NCI-H1694 (cell line): ENCODE measurements around the gene LYSMD3.
"Not testable (repeated sequence)": the region's sequence is repeated elsewhere in the genome, so short reads cannot be mapped to it uniquely, and the experiment has no call there.

ENCODE experiments used
- DNase-seq: peaks from one replicate; lab custom pipeline; 2025; lab: John Stamatoyannopoulos, UW

Gene LYSMD3

GRCh38 chr5:90529194-90529938 is at the start of gene LYSMD3:
Gene LYSMD3 (minus strand): TSS chr5:90529584. CDS start chr5:90525289, 4,295 bp downstream.
- peak; percentile 75 for DNase-seq

DNA sequence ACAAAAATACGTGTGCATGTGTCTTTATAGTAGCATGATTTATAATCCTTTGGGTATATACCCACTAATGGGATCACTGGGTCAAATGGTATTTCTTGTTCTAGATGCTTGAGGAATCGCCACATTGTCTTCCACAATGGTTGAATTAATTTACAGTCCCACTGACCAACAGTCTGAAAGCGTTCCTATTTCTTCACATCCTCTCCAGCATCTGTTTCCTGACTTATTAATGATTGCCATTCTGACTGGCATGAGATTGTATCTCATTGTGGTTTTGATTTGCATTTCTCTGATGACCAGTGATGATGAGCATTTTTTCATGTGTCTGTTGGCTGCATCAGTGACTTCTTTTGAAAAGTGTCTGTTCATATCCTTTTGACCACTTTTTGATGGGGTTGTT is 47.2 kb upstream of the LYSMD3 start:
- DNase-seq = not testable (repeated sequence)

DNA sequence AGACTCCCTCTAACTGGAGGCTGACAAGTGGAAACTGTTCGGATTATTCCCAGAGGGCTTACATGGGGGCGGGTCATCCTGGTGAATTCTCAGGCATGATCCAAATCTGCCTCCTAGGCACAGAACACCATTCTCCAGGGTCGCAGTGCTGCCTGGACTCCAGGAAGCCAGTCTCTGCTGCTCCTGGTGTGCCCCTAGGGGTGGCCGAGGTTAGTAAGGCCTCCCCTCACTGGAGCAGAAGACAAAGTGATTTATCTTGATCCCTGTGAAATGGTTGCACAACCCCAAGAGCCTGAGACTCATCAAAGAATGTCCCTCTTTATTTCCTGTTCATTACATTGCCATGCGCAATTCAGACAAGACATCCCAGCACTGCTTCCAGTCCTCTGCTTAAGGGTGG is 46.3 kb upstream of the LYSMD3 start:
- DNase-seq = no peak

- DNase-seq = no peak
These were observed 41.9 kb upstream of the LYSMD3 start for GRCh38 chr5:90571147-90571773.

DNA sequence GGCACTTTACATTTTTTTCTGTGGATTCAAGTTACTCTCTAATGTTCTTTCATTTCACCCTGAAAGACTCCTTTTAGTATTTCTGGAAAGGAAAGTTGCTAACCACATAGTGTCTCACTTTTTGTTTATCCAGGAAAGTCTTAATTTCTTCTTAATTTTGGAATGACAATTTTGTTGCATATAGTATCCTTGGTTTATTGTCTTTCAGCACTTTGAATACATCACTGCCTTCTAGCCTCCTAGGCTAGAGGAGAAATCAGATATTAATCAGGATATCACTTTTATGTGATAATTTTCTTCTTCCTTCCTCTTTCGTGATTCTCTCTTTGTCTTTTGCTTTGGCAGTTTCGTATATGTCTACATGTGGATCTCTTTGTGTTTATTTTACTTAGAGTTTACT is 40.6 kb upstream of the LYSMD3 start:
- no peak for DNase-seq

- no peak for DNase-seq
These were observed 39.7 kb upstream of the LYSMD3 start for GRCh38 chr5:90569084-90569483.

DNA sequence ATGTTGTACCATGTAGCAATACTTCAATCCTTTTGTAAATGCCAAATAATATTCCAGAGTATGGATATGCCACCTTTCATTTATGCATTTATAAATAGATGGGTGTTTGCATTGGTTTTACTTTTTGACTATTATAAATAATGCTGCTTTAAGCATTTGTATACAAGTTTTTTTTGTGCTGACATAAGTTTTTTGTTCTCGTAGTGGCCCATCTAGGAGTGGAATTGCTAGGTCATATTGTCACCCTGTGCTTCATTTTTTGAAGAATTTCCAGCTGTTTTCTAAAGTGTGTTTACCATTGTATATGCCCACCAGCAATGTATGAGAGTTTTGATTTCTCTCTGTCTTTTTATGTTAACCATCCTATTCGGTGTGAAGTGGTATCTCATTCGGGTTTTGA is 36.1 kb upstream of the LYSMD3 start:
- DNase-seq = no peak

- DNase-seq = no peak
These were observed 33.7 kb upstream of the LYSMD3 start for GRCh38 chr5:90563108-90563507.

GRCh38 chr5:90562341-90562740 is 33.0 kb upstream of the LYSMD3 start:
- no peak for DNase-seq

DNA sequence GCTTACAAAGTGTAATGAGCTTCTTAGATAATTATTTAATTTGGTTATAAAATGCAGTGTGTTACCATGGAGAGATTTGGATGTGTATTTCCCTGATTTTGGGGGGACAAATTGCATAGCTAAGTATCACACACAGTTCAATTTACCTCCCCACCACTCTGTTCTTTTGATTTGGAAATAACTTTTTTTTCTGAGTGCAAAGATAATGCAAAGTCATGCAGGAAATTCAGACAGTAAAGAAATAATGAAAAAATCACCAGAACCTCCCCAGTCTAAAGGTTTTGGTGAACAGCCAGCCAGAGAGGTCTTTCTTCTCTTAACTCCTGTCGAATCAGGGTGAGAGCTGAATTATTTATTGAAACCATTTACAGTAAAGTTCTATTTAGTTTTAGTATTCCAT is 32.4 kb upstream of the LYSMD3 start:
- no peak for DNase-seq

DNA sequence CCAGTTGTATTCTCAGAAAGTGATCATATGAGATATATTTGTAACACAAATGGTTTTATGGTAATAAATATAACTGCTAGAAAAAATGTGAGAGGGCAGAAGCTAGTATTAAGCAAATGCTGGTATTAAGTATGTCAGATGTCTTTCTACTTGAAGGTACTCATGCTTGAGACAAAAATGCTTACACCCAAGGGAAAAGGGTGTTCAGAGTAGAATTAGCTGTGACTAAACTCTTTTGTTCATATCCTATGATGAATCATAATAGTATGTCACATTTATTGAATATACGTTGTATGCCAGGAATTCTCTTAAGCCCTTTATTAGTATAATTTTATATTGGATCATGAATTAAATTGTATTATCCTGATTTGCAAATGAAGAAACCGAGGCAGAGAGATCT is 31.4 kb upstream of the LYSMD3 start:
- DNase-seq = no peak

- DNase-seq = no peak
These were observed 29.2 kb upstream of the LYSMD3 start, which contains the start of gene ADGRV1 for GRCh38 chr5:90558344-90559192. Gene ADGRV1 (plus strand): TSS chr5:90558797. CDS start chr5:90558896, 99 bp downstream.

DNA sequence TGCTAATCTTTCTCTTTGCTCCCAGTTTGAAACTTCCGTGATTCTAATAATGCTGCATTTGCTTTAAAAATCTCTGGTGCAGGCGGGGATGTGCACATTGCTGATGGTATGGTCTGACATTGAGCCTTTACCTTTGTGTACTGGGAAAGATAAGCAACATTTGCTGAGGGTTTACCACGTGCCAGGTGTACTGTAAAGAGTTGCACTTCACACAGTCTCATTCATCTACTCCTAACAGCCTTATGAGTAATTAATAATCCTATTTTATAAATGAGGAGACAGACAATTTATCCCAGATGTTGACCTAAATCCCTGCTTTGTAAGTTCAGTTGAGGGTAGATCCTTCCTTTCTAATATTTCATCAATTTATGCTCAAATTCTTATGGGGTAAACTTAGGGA is 28.5 kb upstream of the LYSMD3 start:
- DNase-seq = no peak

DNA sequence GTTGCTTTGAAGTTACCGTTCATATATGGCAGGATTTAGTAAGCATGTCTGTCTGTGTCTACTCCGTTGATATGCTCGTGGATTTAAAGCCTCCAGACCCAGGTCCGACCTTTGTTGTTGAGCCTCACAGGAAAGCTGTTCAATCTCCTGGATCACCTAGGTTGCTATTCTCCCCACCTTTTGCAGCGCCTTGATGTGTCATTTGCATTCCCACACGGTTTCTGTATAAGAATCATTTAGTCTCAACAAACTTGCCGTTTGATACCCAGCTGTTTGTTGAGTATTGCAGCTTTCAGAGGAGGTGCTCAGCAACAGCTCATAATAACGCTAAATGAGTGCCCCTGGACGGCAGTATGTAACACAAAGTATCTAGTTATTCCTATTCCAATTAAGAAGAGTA is 28.0 kb upstream of the LYSMD3 start:
- DNase-seq = no peak

GRCh38 chr5:90555666-90556065 is 26.3 kb upstream of the LYSMD3 start:
- DNase-seq = no peak

GRCh38 chr5:90554358-90555006 is 25.1 kb upstream of the LYSMD3 start:
- DNase-seq = no peak

DNA sequence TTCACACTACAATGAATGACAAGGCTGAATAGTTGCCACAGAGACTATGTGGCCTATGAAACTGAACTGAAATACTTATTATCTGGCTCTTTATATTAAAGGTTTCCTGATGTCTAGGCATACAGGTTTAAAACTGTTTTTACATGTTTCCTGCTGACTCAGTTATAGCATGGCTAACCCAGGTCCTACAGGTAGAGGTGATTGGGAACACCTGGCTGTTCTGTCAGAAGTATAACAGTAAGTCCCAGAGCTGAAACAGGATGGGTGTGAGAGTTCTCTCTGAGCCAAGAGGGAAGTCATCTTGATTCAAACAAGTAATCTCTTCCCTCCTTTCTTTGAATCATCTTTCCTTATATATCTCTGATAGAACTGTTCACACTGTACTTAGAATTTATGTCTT is 24.3 kb upstream of the LYSMD3 start:
- no peak for DNase-seq

- DNase-seq = no peak
These were observed 22.0 kb upstream of the LYSMD3 start for GRCh38 chr5:90551376-90551775.

DNA sequence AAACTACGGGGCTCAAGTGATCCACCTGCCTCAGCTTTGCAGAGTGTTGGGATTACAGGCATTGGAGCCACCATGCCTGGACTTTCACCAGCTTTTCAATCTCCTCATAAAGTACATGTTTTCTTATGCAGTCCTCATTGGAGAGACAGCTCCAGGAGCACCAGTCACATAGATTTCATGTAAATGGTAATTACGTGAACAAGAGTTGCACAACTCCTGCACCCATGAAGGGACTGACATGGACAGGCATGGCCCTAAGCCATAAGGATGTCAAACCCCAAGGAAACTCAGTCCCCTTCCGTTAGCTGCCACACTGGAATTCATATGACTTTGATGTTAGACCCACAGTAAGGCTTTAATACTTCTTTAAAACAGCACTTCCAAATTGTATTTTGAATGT is 21.6 kb upstream of the LYSMD3 start:
- no peak for DNase-seq

DNA sequence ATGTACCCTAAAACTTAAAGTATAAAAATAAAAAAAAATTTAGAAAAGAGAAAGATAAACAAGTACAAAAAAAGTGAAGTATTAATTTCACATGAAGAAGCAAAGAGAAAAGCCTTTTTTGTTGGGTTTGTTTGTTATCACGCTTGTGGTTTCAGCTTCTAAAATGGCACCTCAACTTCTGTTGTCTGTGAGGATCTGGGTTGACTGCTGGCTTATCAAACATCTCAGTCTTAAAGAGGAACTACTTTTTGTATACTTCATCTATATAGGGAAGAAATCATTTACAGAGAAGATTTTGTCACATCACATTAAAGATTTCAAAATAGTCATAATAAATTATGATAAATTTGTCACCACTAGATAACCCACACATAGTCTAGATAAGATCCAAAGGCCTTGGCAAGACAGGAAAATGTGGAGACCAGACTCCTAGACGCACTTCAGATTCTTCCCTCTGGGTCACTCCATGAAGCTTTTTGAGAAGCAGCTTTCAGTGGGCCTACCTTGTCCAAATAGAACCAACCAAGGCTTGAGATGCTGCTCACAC is 20.4 kb upstream of the LYSMD3 start:
- no peak for DNase-seq

DNA sequence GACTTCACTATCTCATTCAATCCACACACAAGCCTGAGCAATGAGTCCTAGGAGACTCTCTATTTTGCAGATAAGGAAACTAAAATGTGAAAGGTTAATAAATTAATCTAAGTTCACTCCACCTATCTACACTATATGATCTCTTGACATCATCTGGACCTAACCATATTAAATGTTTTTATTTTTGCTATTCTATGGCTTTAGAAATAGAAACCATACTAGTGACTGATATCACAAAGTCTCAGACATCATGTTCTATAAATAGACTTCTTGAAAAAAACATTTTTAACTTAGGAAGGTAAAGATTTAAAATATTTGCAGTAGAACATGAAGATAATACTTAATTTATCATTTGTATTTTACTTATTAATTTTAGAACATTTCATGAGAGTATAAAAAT is 19.8 kb upstream of the LYSMD3 start:
- no peak for DNase-seq

- no peak for DNase-seq
These were observed 18.7 kb upstream of the LYSMD3 start for GRCh38 chr5:90548069-90548593.
